HG02623 (cell line): Measurements from ENCODE around the gene TBC1D16.

ENCODE experiments used
- ATAC-seq: cut with Tn5 transposase; IDR thresholded peaks from one replicate; pipeline ENCODE4 v1.9.1; 2021; ENCODE audit warnings: moderate library complexity; ENCODE audit not compliant: unreplicated experiment

Gene TBC1D16, protein sequence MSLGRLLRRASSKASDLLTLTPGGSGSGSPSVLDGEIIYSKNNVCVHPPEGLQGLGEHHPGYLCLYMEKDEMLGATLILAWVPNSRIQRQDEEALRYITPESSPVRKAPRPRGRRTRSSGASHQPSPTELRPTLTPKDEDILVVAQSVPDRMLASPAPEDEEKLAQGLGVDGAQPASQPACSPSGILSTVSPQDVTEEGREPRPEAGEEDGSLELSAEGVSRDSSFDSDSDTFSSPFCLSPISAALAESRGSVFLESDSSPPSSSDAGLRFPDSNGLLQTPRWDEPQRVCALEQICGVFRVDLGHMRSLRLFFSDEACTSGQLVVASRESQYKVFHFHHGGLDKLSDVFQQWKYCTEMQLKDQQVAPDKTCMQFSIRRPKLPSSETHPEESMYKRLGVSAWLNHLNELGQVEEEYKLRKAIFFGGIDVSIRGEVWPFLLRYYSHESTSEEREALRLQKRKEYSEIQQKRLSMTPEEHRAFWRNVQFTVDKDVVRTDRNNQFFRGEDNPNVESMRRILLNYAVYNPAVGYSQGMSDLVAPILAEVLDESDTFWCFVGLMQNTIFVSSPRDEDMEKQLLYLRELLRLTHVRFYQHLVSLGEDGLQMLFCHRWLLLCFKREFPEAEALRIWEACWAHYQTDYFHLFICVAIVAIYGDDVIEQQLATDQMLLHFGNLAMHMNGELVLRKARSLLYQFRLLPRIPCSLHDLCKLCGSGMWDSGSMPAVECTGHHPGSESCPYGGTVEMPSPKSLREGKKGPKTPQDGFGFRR

DNA sequence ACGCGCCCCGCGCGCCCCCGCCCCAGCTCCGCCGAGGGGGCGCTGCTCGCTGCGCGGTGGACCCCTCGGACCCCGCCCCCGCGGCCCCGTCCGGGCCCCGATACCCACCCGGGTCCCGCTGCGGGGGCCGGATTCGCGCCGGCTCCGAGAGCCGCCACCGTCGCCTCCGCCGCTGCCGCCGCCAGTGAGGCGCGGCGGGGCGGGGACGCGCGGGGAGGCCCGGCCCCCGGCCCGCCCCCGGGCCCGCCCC lies at the start of gene TBC1D16:
TBC1D16 (minus strand) TSS at position 186 of the 250 bp plus-strand sequence. CDS start 22,325 bp downstream, outside the sequence.
- no peak for ATAC-seq

GRCh38 chr17:80084773-80085172 lies 49.1 kb upstream of the TBC1D16 start:
- ATAC-seq = no peak

GRCh38 chr17:80083136-80083661 lies 47.5 kb upstream of the TBC1D16 start:
- ATAC-seq = no peak

DNA sequence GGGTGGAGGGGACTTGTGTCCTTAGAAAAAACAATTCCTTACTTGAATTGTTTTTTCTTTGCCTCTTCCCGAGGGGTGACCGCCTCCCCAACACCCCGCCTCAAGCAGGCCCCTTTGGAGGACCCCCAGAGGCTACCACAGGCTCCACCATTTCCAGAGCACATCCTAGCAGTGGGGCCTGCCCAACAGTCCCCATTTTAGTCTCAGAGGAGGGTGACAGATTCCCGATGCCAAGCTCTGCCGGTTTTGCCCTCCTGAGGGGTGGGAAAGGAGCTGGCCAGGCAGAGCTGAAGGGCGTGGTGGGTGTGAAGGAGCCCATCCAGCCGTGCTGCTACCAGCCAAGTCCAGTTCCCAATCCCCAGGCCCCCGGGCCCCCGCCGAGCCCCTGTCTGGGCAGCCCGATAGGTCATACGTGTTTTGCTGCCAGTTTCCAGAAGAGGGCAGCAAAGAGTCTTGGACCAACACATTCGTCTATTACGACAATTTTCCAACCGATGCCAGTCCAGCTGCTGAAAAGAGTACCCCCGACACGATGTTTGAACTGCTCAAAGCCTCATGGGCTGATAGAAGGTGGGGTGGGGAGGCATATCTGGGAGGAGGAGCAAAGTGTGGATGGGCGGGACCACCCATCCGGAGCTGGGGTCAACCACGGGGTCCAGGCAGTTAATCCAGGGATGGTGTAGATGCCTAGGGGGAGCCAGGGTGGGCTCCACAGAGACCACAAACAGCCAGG lies 46.9 kb upstream of the TBC1D16 start:
- no peak for ATAC-seq

DNA sequence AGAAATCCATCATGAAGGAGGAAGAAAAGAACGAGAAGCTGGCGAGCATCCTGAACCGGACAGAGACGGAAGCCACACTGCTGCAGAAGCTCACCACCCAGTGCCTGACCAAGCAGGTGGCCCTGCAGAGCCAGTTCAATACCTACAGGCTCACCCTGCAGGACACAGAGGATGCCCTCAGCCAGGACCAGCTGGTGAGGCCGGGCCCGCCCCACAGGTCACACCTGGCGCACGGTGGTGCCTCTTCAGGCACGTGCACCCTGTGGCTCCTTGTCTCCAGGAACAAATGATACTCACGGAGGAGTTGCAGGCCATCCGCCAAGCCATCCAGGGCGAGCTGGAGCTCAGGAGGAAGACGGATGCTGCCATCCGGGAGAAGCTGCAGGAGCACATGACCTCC lies 45.9 kb upstream of the TBC1D16 start:
- ATAC-seq = no peak

DNA sequence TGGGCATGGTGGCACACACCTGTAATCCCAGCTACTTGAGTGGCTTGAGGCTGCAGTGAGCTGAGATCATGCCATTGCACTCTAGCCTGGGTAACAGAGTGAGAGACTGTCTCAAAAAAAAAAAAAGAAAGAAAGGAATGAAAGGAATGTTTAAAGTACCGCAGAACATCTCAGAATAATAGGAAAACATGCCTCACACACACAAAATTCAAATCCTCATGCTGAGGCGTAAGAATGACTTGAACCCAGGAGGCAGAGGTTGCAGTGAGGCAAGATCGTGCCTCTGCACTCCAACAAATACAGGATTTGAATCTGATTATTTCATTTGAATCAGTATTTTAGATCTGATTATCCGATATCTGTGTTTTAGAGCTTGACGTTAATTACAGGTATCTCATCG lies 44.4 kb upstream of the TBC1D16 start:
- ATAC-seq = no peak

GRCh38 chr17:80072410-80072809 lies 36.7 kb upstream of the TBC1D16 start:
- ATAC-seq = no peak

GRCh38 chr17:80071116-80071841 lies 35.6 kb upstream of the TBC1D16 start:
- ATAC-seq = no peak

DNA sequence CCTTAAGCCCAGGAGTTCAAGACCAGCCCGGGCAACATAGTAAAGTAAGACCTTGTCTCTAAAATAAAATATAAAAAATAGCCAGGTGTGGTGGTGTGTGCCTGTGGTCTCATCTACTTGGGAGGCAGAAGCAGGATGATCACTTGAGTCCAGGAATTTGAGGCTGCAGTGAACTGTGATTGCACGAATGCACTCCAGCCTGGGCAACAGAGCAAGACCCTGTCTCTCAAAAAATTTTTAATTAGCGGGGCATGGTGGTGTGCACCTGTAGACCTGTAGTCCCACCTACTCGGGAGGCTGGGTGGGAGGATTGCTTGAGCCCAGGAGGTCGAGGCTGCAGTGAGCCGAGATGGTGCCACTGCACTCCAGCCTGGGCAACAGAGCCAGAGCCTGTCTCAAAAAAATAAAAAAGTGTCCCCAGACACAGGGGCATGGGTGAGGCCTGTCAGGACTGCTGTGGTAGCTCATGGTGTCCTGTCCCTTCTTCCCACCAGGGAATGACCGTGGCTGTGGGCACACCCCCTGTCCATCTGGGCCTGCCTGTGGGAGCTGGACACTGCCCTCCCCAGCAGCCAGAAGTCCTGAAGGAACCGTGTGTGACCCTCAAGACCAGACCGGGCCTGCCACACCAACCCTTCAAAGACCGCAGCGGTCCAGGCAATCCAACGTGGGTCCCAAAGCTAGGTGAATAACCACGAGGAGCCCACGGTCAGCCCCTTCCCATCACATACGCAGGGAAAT lies 34.9 kb upstream of the TBC1D16 start:
- ATAC-seq = no peak

DNA sequence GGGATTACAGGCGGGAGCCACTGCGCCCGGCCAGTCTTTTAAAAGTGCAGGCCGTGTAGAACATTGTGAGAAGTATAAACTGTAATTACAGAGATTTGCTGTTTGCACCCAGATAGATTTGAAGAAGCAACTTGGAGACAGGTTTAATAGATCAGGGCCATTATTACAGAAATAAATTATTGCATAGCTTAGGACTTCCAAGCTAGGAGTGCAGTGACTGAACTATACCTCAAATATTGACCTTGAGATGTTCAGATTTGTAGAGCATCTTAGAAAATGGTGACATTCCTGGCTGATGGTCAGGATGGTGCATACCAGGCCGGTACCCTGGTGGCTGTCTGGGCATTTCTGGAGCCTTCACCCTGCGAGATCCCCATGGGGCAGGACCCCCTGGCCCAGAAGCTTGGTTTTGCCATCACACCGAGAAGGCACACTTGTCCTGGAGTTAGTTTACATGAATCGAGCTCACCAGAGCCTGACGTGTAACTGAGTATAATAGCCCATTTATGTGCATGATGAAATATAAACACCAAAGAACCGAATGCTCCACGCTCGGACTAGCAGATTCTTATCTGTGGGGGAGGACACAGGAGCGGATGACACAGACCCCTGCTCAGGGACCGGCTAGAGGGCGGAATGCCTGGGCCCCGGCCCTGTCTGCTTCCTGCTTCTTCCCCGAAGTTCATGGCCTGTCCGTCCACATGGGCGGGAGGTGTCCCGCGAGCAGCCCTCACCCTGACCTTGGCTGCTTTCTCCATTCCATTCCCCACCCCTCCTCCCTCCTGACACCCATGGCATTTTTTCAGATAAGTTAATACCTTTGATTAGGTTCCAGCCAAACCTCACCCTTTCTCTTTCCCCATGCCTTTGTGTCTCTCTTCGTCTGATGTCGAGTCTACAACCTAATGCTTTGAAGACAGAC lies 32.9 kb upstream of the TBC1D16 start:
- no peak for ATAC-seq

DNA sequence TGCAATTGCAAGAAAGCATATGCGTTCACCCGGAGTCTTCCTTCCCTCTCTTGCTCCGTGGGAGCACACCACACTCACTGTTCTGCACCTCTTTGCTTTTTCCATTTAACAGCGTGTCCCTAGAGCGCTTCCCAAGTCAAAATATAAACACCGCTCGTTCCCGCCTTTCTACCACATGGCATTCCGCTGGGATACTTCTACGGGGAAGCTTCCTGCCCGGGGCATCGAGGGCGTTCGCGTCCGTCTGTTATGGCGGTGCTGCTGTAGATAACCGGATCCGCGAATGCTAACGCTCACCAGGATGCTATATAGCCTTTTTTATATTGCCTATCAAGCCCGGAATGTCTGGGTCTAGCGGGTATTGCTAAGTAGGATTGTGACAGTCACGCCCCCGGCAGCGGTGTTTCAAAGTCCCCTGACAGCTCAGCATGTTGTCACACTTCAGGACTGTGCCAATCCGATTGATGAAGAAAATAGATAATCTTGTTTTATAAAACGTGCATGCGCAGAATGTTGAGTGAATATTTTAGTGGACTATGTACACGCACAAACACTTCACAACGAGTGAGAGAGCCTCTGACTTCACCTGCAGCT lies 31.8 kb upstream of the TBC1D16 start:
- no peak for ATAC-seq

DNA sequence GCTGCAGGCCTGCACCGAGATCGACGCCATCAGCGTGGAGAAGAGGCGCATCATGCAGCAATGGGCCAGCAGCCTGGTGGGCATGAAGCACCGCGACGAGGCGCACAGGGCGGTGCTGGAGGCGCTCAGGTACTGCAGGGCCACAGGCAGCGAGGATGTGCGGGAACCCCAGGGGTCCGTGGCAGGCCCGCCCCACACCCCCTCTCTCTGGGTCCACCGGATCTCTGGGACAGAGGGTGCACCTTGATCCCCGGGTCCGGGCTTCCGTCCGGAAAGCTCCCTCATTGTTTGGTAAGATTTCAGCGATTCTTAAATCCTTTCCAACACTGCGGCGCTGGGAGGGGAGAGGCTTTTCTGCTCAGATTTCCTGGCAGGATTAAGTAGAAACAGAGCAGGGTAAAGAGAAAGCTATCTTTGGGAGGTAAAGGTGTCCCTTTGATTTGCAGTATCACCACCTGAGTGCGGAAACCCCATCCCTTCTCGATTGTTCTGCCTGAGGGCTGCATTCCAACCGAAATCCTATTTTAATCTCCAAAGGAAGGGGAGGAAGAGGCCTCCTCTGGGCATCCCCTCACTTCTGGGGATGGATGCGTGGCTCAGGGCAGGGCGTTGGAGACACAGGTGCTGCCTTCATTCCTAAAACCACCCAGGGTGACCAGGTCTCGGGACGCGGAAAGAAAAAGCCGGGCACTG lies 30.0 kb upstream of the TBC1D16 start:
- ATAC-seq = no peak

- ATAC-seq = no peak
Measured at GRCh38 chr17:80064696-80065095, 29.0 kb upstream of the TBC1D16 start.

DNA sequence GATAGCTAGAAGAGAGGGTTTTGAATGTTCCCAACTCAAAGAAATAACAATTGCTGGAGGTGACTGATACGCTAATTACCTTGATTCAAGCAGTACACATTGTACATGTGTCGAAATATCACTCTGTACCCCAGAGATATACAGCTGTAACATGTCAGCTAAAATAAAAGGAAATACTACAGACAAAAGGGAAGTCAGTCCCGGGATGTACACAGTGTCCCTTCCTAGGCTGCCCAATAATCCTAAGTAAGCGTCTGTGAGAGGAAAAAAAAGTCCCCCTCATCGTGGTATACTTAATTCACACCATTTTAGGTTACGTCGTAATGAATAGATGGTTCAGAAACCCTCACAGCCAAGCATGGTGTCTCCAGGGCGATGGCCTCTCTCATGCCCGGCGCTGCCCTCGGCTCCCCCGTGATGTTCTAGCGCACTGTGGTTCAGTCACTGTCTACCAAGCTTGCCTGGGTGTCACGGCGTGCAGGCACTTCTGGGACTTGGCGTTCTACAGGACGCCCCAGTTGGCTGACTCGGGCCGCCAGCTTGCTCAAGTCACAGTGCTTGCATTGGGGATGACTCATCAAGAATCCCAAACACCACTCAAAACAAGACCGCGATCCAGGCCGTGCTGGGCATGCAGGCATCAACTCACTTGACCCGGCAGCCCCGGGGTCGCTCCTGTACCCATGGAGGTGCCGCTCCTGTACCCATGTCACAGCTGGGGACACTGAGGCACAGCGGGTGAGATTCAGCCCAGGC lies 28.3 kb upstream of the TBC1D16 start:
- no peak for ATAC-seq

DNA sequence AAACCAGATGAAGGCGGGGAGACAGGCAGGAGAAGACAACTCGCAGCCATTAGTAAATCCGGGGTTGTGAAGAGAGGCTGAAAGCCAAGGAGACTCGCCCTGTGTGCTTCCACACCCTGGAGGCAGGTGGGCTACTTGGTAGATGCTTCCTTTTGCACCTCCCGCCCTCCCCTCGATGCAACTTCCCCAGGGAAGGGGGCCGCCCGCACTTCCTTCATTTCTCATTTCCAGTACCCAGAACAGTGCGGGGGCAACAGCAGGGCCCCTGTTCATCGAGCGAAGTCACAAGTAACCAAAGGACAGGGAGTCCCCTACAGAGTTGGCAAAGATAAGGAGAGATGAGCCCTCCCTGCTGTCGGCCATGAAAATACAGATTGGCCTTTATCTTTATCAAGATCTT lies 25.7 kb upstream of the TBC1D16 start:
- no peak for ATAC-seq

- no peak for ATAC-seq
Measured at GRCh38 chr17:80060644-80061043, 25.0 kb upstream of the TBC1D16 start.

DNA sequence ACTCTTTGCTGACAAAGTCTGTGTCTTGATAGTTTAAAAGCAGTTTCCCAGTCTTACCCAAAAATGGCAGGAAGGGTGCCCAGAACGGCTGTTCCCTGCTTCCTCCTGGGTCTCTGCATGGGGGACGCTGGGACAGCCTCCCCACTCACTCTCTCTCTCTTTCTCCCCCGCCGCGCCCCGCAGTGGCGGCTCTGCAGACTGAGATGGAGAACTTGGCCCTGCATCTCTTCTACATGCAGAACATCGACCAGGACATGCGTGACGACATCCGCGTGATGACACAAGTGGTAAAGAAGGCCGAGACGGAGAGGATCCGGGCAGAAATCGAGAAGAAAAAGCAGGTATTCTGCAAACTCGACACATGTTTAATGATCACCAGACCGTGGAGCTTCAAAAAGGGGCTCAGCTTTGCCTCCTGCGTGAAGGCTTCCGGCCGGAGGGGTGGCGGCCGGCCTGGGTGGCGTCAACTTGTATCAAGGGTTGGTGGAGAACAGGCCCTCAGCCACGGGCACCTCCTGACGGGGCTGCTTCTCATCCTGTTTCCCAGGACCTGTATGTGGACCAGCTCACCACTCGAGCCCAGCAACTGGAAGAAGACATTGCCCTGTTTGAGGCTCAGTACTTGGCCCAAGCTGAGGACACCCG lies 22.8 kb upstream of the TBC1D16 start:
- no peak for ATAC-seq
